H1 (cell line): Measurements from ENCODE around the gene GPANK1. TPM values are rescaled to one million over a fixed set of nuclear protein-coding genes. Genes with fewer than 3 reads are reported as not detected.

Experiments used
- CTCF ChIA-PET: fragments of 300-600 bp; sonication (Branson Sonifier 250); formaldehyde crosslinking; loops from one replicate; lab custom pipeline; 2021; ENCODE audit not compliant: partially characterized antibody; lab: Charles Lee
- POLR2A ChIA-PET: fragments of 300-600 bp; sonication (Branson Sonifier 250); formaldehyde crosslinking; loops from one replicate; lab custom pipeline; 2021; ENCODE audit warnings: inconsistent platforms; ENCODE audit not compliant: partially characterized antibody; lab: Charles Lee
- DNase-seq, 2 experiments: peaks; one replicate each; pipeline versions ENCODE4 v3.0.0 to v3.0.0-alpha.2; 2010 to 2022; ENCODE audit warnings: low spot score in 2 of 2, low read depth in 1 of 2, mixed read lengths in 1 of 2
- FAIRE-seq: peaks from 2 replicates; lab custom pipeline; 2011; peaks lifted over from hg19 to GRCh38; lab: Jason Lieb, UNC
- H2AFZ ChIP-seq: 2 replicates; pipeline ENCODE4 v1.8.1; 2012; ENCODE audit warnings: low read length, inconsistent platforms
- H2AK5ac ChIP-seq: 2 replicates; pipeline ENCODE4 v1.6.1; 2013; ENCODE audit warnings: low read depth, low read length
- H2BK120ac ChIP-seq: replicated peaks from 2 replicates; pipeline ENCODE3; 2013; ENCODE audit warnings: low read depth, low read length, inconsistent platforms
- H2BK12ac ChIP-seq: 2 replicates; pipeline ENCODE4 v1.6.1; 2013; ENCODE audit warnings: low read depth, low read length
- H2BK15ac ChIP-seq: 2 replicates; pipeline ENCODE4 v1.6.1; 2013; ENCODE audit warnings: low read length
- H2BK20ac ChIP-seq: 2 replicates; pipeline ENCODE4 v1.6.1; 2013; ENCODE audit warnings: low read length
- H2BK5ac ChIP-seq: 2 replicates; pipeline ENCODE4 v1.6.1; 2013; ENCODE audit warnings: low read depth, low read length
- H3K14ac ChIP-seq: 2 replicates; pipeline ENCODE4 v1.6.1; 2013; ENCODE audit warnings: inconsistent platforms; ENCODE audit not compliant: insufficient read length
- H3K18ac ChIP-seq: 2 replicates; pipeline ENCODE4 v1.6.1; 2013; ENCODE audit warnings: low read length; ENCODE audit errors: extremely low read depth
- H3K23ac ChIP-seq: 2 replicates; pipeline ENCODE4 v1.6.1; 2013; ENCODE audit warnings: inconsistent platforms; ENCODE audit not compliant: insufficient read length
- H3K23me2 ChIP-seq: 2 replicates; pipeline ENCODE4 v1.6.1; 2013; ENCODE audit warnings: low read depth, low read length
- H3K27ac ChIP-seq: 2 replicates; pipeline ENCODE4 v1.6.1; 2011; ENCODE audit warnings: low read depth, low read length, inconsistent platforms
- H3K27me3 ChIP-seq, 4 experiments: replicated peaks in 1 of 4; 1 replicate in 1 of 4; 2 replicates in 3 of 4; pipeline versions ENCODE4 v1.6.1 to v1.8.1; 2011 to 2013; ENCODE audit warnings: low read length in 3 of 4, mild to moderate bottlenecking in 3 of 4, inconsistent platforms in 2 of 4, mixed read lengths in 2 of 4, moderate library complexity in 1 of 4; ENCODE audit not compliant: control insufficient read depth in 3 of 4, insufficient read depth in 3 of 4; ENCODE audit errors: extremely low read depth in 1 of 4
- H3K36me3 ChIP-seq, 4 experiments: 2 replicates each; pipeline versions ENCODE4 v1.6.1 to v1.8.1; 2011 to 2013; ENCODE audit warnings: mild to moderate bottlenecking in 4 of 4, low read length in 3 of 4, moderate library complexity in 2 of 4, control low read depth in 1 of 4, inconsistent platforms in 1 of 4; ENCODE audit not compliant: insufficient read depth in 4 of 4, control insufficient read depth in 2 of 4
- H3K4ac ChIP-seq: replicated peaks from 2 replicates; pipeline ENCODE3; 2013; ENCODE audit warnings: low read length, low read depth, mixed read lengths, inconsistent platforms; ENCODE audit not compliant: insufficient read length
- H3K4me1 ChIP-seq, 4 experiments: replicated peaks in 1 of 4; 1 replicate in 1 of 4; 2 replicates in 3 of 4; pipeline versions ENCODE4 v1.6.1 to v1.8.1; 2011 to 2013; ENCODE audit warnings: low read length in 3 of 4, inconsistent platforms in 2 of 4, mixed read lengths in 1 of 4; ENCODE audit not compliant: insufficient read depth in 4 of 4, control insufficient read depth in 3 of 4
- H3K4me2 ChIP-seq, 2 experiments: 2 replicates each; pipeline versions ENCODE4 v1.6.1 to v1.8.1; 2011 to 2013; ENCODE audit warnings: low read depth in 2 of 2, low read length in 2 of 2, control low read depth in 1 of 2, inconsistent platforms in 1 of 2, mild to moderate bottlenecking in 1 of 2; ENCODE audit not compliant: insufficient read depth in 1 of 2
- H3K4me3 ChIP-seq, 4 experiments: fragments of 200-600, 300-600 bp in 1 of 4; sonication (generic), shearing (Covaris generic), sonication (Bioruptor Twin) in 1 of 4; 2 replicates each; pipeline versions ENCODE4 v1.5.1 to v1.8.1; 2011 to 2016; ENCODE audit warnings: low read length in 4 of 4, low read depth in 3 of 4, control low read depth in 2 of 4, inconsistent platforms in 2 of 4, mild to moderate bottlenecking in 2 of 4, mixed read lengths in 1 of 4, moderate library complexity in 1 of 4; ENCODE audit not compliant: insufficient read depth in 2 of 4; ENCODE audit errors: extremely low read depth in 1 of 4
- H3K56ac ChIP-seq: replicated peaks from 2 replicates; pipeline ENCODE3; 2013; ENCODE audit warnings: low read depth, mild to moderate bottlenecking, mixed read lengths, low read length, inconsistent platforms; ENCODE audit not compliant: insufficient read length
- H3K79me1 ChIP-seq: 2 replicates; pipeline ENCODE4 v1.6.1; 2013; ENCODE audit warnings: low read depth, low read length, control low read depth
- H3K79me2 ChIP-seq, 2 experiments: 2 replicates each; pipeline versions ENCODE4 v1.6.1 to v1.8.1; 2012 to 2013; ENCODE audit warnings: low read length in 2 of 2, mild to moderate bottlenecking in 2 of 2, inconsistent platforms in 1 of 2; ENCODE audit not compliant: insufficient read depth in 2 of 2, control insufficient read depth in 1 of 2
- H3K9ac ChIP-seq, 4 experiments: replicated peaks in 1 of 4; 1 replicate in 1 of 4; 2 replicates in 3 of 4; pipeline versions ENCODE4 v1.6.1 to v1.8.1; 2011 to 2013; ENCODE audit warnings: low read depth in 3 of 4, low read length in 3 of 4, control low read depth in 2 of 4, mild to moderate bottlenecking in 2 of 4, moderate library complexity in 2 of 4, inconsistent platforms in 1 of 4; ENCODE audit errors: extremely low read depth in 1 of 4
- H3K9me3 ChIP-seq, 2 experiments: 2 replicates each; pipeline versions ENCODE4 v1.6.1 to v1.8.1; 2012 to 2013; ENCODE audit warnings: mild to moderate bottlenecking in 2 of 2, moderate library complexity in 2 of 2, control low read depth in 1 of 2, inconsistent platforms in 1 of 2, low read depth in 1 of 2, low read length in 1 of 2, mixed read lengths in 1 of 2; ENCODE audit not compliant: insufficient read depth in 2 of 2
- H4K20me1 ChIP-seq, 2 experiments: replicated peaks in 1 of 2; 2 replicates each; pipeline versions ENCODE3 to v1.8.1; 2011 to 2013; ENCODE audit warnings: inconsistent platforms in 2 of 2, low read length in 2 of 2, mild to moderate bottlenecking in 1 of 2; ENCODE audit not compliant: insufficient read depth in 2 of 2, control insufficient read depth in 1 of 2
- H4K5ac ChIP-seq: 2 replicates; pipeline ENCODE4 v1.6.1; 2013; ENCODE audit warnings: low read length, low read depth, mixed read lengths, inconsistent platforms; ENCODE audit not compliant: insufficient read length
- H4K8ac ChIP-seq: 2 replicates; pipeline ENCODE4 v1.8.0; 2013; ENCODE audit warnings: mild to moderate bottlenecking, moderate library complexity, low read length, inconsistent platforms; ENCODE audit not compliant: insufficient read depth; ENCODE audit errors: extremely low read depth
- H4K91ac ChIP-seq: replicated peaks from 2 replicates; pipeline ENCODE3; 2013; ENCODE audit warnings: low read length, mixed read lengths, inconsistent platforms; ENCODE audit not compliant: insufficient read length
- CBX8 ChIP-seq: fragments of 300-800, 300-1000 bp; sonication (generic); IDR thresholded peaks from 2 replicates; pipeline ENCODE4 v1.7.1; 2016; ENCODE audit warnings: low read depth, low read length, borderline replicate concordance
- CTBP2 ChIP-seq: IDR thresholded peaks from 2 replicates; pipeline ENCODE4 v1.7.0; 2011; ENCODE audit warnings: borderline replicate concordance, mild to moderate bottlenecking, moderate library complexity, mixed read lengths, low read length; ENCODE audit not compliant: insufficient read depth, insufficient read length
- RBBP5 ChIP-seq: IDR thresholded peaks from 2 replicates; pipeline ENCODE4 v1.7.1; 2012; ENCODE audit warnings: low read depth, mild to moderate bottlenecking, inconsistent platforms, low read length, moderate library complexity, borderline replicate concordance
- SP2 ChIP-seq: IDR thresholded peaks from 2 replicates; pipeline ENCODE4 v1.6.1; 2012; ENCODE audit warnings: mild to moderate bottlenecking, low read length, inconsistent platforms
- WGBS, 2 experiments: shearing (Covaris generic) in 1 of 2; methylation state at CpG; one replicate each; pipeline versions ENCODE4 v1.1.6 to v1.1.7; 2013 to 2015; ENCODE audit warnings: low lambda C conversion rate in 2 of 2, mixed read lengths in 2 of 2, inconsistent platforms in 1 of 2, low coverage in 1 of 2, missing lambda C conversion rate in 1 of 2; ENCODE audit not compliant: insufficient replicate concordance in 2 of 2, insufficient coverage in 1 of 2, insufficient read length in 1 of 2; ENCODE audit errors: extremely low coverage in 1 of 2, missing lambda C conversion rate in 1 of 2; 5-methylcytosine and 5-hydroxymethylcytosine counted together
- polyA plus RNA-seq, 7 experiments: library from polyadenylated mRNA; depleted of rRNA in 3 of 7; stranded (reverse) in 5 of 7; unstranded in 2 of 7; fragments of >200 nt in 5 of 7; fragments of 200-250 nt in 2 of 7; gene quantifications; 1 replicate in 5 of 7; 2 replicates in 1 of 7; 4 replicates in 1 of 7; pipeline versions ENCODE4 v1.2.1 to v1.2.3, GENCODE V29; 2011 to 2013; ENCODE audit warnings: missing spikeins in 2 of 7, mixed read lengths in 2 of 7
- total RNA-seq: library from RNA; stranded (reverse); fragmentation: NEBNext Ultra II Directional; extraction: Animal tissue kit (Norgen Biotek cat#: 25700); gene quantifications from 2 replicates; pipeline ENCODE4 v1.2.1, GENCODE V29; 2021
- TF ChIP-seq, protein P1 (sequence below): IDR thresholded peaks from 2 replicates; pipeline ENCODE4 v1.6.1; 2012; ENCODE audit warnings: inconsistent platforms

The GPANK1 gene
- total and polyA plus RNA-seq, 2 of the 8 experiments (the other 6 are each of a cell fraction or from before 2014, with no cell fraction given): 24.5 to 30.2 TPM

DNA sequence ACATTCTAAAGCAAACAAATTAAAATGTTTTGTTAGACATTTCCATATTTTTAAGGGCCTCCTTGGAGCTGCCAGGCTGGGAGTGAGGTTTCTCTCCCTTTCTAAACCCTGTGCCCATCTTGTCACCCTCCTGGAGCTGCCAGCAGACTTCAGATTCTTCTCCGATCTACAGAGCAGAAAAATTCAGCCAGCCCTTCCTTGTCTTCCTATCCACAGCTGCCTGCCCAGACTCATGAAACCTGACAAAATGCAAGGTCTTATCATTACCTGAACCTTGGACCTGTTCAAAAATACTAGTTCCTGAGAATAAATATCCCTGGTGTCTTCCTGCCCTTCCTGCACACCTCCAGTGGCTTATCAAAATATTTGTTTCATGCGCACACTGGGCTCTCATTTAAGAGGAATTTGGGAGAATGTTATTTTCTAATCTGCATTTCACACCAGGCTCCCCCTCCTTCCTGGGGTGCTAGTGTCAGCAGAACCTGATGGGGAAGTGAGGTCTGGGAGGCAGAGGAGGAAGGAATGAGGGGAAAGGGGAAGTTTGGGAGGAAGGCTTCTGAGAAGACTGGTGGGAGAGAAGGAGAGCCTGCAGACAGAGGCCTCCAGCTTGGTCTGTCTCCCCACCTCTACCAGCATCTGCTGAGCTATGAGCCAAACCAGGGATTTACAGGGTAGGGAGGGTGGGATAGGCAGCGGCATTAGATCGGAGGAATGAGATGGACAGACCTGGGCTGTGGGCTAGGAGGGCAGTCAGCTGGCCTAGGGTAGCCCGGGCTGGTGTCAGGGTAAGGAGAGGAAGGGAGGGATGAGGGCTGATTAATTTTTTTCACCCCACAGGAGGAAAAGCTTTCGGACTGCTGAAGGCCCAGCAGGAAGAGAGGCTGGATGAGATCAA lies 49.9 kb downstream of the GPANK1 start, which contains the start of gene AIF1:
TSS of gene AIF1 (plus strand) at position 551 of the 895 bp plus-strand sequence. CDS start at position 647, 96 bp downstream.
- no peak within 1 kb of the TSS for H2BK120ac ChIP-seq
- H4K8ac ChIP-seq: 0 out of 2 replicates have a peak within 1 kb of the TSS, but pooled peaks have one; percentile 58
- H3K4ac ChIP-seq: peak within 1 kb of the TSS; percentile 44
- H3K79me1 ChIP-seq: no peaks in the 10 kb centered on the region
- H3K23me2 ChIP-seq: peaks cover 4% of the 10 kb centered on the region; the same call in 1 of the 2 replicates
- no peaks in the 10 kb centered on the region for H4K20me1 ChIP-seq
- no peak within 1 kb of the TSS for H3K27ac ChIP-seq
- H3K4me1 ChIP-seq: peaks cover 2 to 12% (median 6%) of the 10 kb centered on the region in 4 experiments; a peak in 6 of 7 replicates
- no peak within 1 kb of the TSS for H4K5ac ChIP-seq
- H2BK15ac ChIP-seq: peak within 1 kb of the TSS; percentile 98; the same call in 1 of the 2 replicates
- H3K18ac ChIP-seq: peak within 1 kb of the TSS; percentile 48; the same call in 1 of the 2 replicates
- no peak within 1 kb of the TSS for H3K56ac ChIP-seq
- no peak within 1 kb of the TSS for H3K9ac ChIP-seq
- DNase-seq: no peak
- POLR2A ChIA-PET: interaction anchor here (0.5 to 34.9 kb wide), 11 partner anchors 11 to 284 kb away, joined by 3 to 883 read pairs (median 3); partner anchors contain the start of genes APOM, ATP6V1G2, BAG6 and C6orf47
- peak within 1 kb of the TSS; percentile 17 for H2AFZ ChIP-seq
- peak within 1 kb of the TSS; percentile 66; the same call in 1 of the 2 replicates for H2BK5ac ChIP-seq
- peak within 1 kb of the TSS in 1 of 2 experiments; percentile 24; a peak in 1 of 4 replicates for H3K4me2 ChIP-seq
- peak within 1 kb of the TSS; percentile 87; the same call in 1 of the 2 replicates for H2BK12ac ChIP-seq
- H3K79me2 ChIP-seq: no peaks in the 10 kb centered on the region
- TF ChIP-seq CBX8 (no peak), CTBP2 (no peak), RBBP5 (no peak), SP2 (no peak)
- TF ChIP-seq, protein P1, sequence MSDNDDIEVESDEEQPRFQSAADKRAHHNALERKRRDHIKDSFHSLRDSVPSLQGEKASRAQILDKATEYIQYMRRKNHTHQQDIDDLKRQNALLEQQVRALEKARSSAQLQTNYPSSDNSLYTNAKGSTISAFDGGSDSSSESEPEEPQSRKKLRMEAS: no peak
- H3K4me3 ChIP-seq: no peak within 1 kb of the TSS; a peak in 2 of 8 replicates
- H2BK20ac ChIP-seq: 0 out of 2 replicates have a peak within 1 kb of the TSS, but pooled peaks have one; percentile 72
- FAIRE-seq: no peak
- no peaks in the 10 kb centered on the region for H3K36me3 ChIP-seq
- 79% methylated on average over 6 of the region's 6 CpGs; no CpG with 5 or more reads in 1 of the 2 experiments for WGBS, 2 experiments
- H3K23ac ChIP-seq: no peak within 1 kb of the TSS
- H4K91ac ChIP-seq: no peak within 1 kb of the TSS
- no peaks in the 10 kb centered on the region for H3K27me3 ChIP-seq
- no peaks in the 10 kb centered on the region for H3K9me3 ChIP-seq
- H2AK5ac ChIP-seq: peak within 1 kb of the TSS; percentile 94; the same call in 1 of the 2 replicates
- CTCF ChIA-PET: interaction anchor here (0.7 to 4.5 kb wide), 8 partner anchors 9 to 118 kb away, joined by 3 to 45 read pairs (median 6); partner anchors contain the start of gene ATP6V1G2
- H3K14ac ChIP-seq: no peak within 1 kb of the TSS
